DMS79 (cell line): ENCODE results near the gene CTXN1.
A peak's percentile ranks its signal among the peaks of the same experiment; 100 is the strongest.
"Not testable (repeated sequence)": the region's sequence is repeated elsewhere in the genome, so short reads cannot be mapped to it uniquely, and the experiment has no call there.

ENCODE experiments used
- DNase-seq: peaks from one replicate; lab custom pipeline; 2025; lab: John Stamatoyannopoulos, UW

The CTXN1 gene

DNA sequence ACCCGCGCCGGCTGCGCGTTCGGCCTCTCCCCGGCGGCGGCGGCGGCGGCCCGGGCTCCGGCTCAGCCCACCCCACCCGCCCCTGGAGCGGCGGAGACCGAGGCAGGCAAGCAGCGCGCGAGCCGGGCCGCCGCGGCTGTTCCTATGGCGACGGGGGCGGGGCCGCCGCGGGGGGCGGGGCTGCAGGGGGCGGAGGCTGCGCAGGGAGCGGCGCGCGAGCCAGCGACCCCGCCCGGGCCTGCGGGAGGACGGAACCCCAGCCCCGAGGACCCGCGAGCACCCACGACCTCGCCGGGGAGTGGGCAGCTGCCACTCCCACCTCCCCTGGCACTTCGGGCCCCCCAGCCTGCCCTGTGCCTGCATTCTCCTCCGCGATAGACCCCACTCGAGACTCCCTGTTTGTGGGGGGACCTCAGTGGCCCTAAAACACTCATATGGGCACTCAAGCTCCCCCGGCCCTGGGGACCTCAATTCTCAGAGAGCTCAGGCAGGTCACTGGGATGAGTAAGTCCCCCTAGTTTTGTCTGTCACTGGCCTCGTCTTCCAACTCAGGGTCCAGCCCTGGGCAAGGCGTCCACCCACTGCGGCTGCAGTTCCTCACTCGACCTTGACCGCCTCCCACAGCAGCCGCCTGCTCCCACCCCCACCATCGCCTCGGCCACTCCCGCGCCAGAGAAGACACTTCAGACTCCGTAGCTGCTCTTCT, at the start of gene CTXN1:
CTXN1 (minus strand) TSS at position 115 of the 706 bp plus-strand sequence. CDS start 597 bp downstream, outside the sequence.
- no peak for DNase-seq

GRCh38 chr19:7975037-7975436, 49.1 kb upstream of the CTXN1 start:
- peak; percentile 22 for DNase-seq

- DNase-seq = no peak
These were observed 47.9 kb upstream of the CTXN1 start for GRCh38 chr19:7973883-7974282.

DNA sequence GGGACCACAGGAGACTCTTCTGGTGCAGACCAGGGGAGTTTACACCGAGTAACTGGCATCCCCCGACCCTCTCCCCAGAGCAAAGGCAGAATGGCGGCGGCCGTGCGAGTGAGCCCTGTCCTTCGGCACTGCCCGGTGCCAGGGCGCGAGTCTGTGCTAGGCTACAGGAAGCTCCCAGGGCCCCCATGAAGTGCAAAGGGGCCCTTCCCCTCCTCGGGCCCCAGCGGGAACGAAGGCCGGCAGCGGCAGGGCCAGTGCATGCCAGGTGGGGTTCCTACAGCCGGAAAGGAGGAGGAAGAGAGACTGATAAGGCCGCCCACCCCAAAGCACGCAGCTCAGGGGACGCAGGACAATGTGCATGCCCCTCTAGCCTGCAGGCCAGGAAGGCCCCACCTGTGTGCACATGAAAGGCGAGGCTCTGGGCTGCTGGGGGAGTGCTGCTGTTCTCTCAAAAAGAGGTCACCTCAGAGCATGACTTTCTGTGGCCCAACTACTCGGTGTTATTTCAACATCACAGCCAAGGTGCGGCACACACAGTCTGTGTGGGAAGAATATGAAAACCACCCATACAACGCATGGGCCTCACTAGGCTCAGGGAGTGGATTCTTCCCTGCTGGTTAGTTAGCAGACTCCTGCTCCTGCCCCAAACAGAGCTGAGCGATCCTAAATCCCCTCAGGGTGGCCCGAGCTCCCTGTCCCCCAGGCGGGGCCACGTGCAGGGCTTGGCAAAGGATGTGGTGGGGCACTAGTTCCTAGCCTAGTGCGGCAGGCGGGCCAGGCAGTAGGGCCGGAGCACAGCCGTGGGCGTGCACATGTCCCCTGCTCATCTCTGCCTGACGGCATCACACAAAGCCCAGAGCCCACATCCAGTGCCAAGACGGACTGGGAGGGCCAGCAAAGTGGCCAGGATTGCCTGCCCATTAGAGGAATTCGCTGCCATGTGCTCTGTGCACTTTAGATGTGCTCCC, 45.9 kb upstream of the CTXN1 start:
- DNase-seq = no peak

GRCh38 chr19:7970716-7971448, 44.9 kb upstream of the CTXN1 start:
- no peak for DNase-seq

GRCh38 chr19:7969555-7969939, 43.6 kb upstream of the CTXN1 start:
- DNase-seq = no peak

DNA sequence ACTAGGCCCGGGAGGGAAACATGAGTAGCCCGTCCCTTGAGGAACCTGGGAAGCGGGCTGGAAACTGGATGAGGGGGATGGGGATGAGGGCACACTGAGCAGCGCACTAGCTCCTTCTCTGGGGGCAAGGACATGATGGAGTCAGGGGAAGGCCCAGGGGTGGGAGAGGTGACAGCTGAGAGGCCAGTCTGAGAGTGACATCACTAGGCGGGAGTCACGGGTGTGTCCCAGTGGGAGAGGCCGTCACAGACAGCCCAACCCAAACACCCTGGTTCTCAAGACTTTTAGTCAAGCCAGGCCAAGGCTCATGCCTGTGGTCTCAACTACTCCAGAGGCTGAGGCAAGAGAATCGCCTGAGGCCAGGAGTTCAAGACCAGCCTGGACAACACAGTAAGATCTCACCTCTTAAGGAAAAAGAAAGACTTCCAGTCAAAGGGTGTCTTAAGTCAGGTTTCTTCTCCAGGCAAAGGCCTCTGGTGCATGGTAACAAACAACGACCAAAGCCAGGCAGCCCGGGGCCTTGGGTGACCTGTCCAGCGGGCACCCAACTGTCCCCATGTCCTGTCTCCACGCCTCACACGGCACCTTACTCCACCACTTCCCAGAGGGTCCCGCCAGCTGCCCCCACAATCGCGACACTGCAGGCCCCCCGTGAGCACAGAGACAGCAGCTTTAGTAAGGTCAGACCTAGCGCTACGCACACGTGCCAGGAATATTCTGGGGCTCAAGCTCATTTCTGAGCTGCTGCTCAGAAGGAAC, 43.0 kb upstream of the CTXN1 start:
- DNase-seq = no peak

DNA sequence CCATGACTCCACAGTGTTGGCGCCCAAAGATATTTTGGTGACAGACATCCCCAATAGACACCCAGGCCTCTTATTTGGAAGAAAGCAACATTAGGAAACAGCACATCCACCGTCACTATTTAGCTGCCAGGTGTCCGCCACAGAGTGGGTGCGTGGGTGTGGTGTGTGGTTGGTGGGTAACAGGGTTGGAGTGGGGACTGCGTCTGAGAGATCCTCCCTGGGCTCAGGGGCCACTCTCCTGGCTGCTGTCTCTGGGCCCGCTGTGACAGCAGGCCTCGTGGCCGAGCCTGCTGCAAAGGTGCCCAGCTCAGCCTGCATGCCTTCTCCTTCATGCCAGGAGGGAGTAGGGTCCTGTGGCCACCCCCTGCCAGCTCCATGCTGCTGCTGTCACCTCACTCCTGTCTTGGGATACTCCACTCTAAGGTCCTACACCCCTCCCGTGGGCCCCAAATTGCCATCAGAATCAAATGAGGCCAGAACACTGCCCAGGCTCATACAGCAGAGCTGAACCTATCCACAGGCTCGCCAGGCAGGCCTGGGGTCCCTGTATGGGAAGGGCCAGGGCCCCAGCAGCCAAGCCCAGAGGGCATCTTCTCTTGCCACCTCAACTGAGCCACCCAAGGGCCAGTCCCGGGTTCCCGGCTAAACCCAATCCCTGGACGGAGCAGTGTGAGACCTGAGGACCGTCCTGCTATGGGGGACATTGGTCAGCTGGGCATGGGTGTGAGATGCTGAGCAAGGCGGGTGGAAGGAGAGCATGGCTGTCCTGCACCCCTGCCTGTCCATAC, 42.3 kb upstream of the CTXN1 start:
- DNase-seq = no peak

- no peak for DNase-seq
These were observed 40.2 kb upstream of the CTXN1 start for GRCh38 chr19:7965921-7966665.

- DNase-seq = no peak
These were observed 39.4 kb upstream of the CTXN1 start for GRCh38 chr19:7965259-7965841.

DNA sequence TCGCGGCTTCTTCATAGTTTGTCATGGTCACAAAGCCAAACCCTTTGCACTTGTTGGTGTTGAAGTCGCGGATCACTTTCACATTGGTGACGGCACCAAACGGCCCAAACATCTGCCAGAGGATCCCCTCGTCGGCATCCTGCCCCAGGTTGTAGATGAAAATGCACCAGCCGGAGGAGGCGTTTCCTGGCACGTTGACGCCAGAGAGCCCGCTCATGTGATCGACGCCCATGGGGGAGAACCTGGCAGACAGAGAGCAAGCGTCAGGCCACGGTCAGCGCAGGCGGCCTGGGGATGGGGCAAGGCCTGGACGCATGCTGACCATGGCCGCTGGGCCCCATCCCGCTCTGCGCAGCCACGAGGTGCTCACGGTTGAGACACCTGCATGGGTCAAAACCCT, 37.6 kb upstream of the CTXN1 start:
- no peak for DNase-seq

GRCh38 chr19:7962644-7963268, 36.8 kb upstream of the CTXN1 start:
- no peak for DNase-seq

DNA sequence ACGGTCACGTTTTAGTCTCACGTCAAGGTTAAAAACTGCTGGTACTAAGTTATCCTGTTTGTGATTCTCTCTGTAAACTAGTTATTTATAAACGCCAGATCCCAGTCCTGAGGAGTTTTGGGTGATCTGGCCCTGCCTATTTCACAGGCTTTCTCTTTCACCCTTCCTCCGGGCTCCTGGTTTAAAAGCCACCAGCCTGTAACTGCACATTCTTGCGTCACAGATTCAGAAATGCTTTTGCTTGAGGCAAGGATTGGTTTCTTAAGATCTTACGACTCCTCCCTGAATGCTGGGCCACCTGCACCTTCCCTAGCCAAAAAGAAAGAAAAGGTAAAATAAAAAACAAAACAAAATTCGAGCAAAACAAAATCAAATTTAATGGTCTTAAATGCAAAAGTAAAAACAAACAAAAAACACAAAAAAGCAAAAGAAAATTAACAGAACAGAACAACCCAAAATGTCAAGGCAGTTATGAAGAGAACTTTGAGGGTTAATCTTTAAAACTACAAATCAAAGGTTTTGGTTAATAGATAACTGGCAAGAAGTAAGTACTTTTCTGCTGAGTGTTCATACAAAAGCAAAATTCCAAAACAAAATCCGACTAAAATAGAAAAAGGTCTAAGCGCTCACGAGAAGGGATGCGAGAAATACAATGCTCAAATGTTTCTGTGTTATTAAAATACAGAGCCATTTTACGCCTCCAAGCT, 36.1 kb upstream of the CTXN1 start:
- DNase-seq = no peak

GRCh38 chr19:7961082-7961481, 35.1 kb upstream of the CTXN1 start:
- not testable (repeated sequence) for DNase-seq

GRCh38 chr19:7959211-7959610, 33.3 kb upstream of the CTXN1 start:
- DNase-seq = no peak

GRCh38 chr19:7955696-7956095, 29.8 kb upstream of the CTXN1 start:
- DNase-seq = no peak

- no peak for DNase-seq
These were observed 27.6 kb upstream of the CTXN1 start for GRCh38 chr19:7953576-7953975.

DNA sequence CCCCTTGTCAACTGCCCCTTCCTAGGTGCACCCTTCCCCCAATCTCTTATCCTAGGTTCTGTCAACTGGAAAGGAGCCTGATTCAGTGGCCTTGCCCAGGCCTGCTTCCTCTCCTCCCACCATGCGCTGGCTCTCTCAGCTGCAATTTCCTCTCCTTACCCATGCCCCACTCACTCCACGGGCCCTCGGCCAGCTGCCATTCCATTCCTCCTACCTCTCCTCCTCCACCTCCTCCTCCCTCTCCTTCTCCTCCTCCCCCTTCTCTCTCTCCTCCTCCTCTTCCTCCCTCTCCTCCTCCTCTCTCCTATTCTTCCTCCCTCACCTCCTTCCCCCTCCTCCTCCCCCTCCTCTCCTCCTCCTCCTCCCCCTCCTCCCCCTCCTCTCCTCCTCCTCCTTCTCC, 27.1 kb upstream of the CTXN1 start:
- DNase-seq = no peak

GRCh38 chr19:7947939-7948338, 22.0 kb upstream of the CTXN1 start:
- DNase-seq = no peak
